SK-N-SH (cell line): ENCODE data around the gene NAALADL2. TPM values are rescaled to one million over a fixed set of nuclear protein-coding genes. Genes with fewer than 3 reads are reported as not detected.

Experiments used
- CTCF ChIA-PET: fragments of 300-600, 350-600 bp; formaldehyde crosslinking; extraction: SDS; loops from one replicate; lab custom pipeline; 2021; lab: Yijun Ruan, JAX
- POLR2A ChIA-PET: fragments of 350-600 bp; sonication (Branson Sonifier 250); formaldehyde crosslinking; extraction: SDS; loops from one replicate; lab custom pipeline; 2020; ENCODE audit warnings: antibody characterized with exemption, inconsistent platforms; lab: Yijun Ruan, JAX
- DNase-seq: peaks from one replicate; pipeline ENCODE4 v3.0.0; 2012
- H2AFZ ChIP-seq: fragments of 200-600 bp; sonication (generic); 2 replicates; pipeline ENCODE4 v1.8.1; 2016; ENCODE audit warnings: antibody characterized with exemption, mild to moderate bottlenecking, low read depth
- H3F3A ChIP-seq: fragments of 200-600 bp; sonication (generic); replicated peaks from 2 replicates; pipeline ENCODE3; 2016; ENCODE audit warnings: antibody characterized with exemption, mild to moderate bottlenecking; ENCODE audit not compliant: insufficient read depth
- H3K27ac ChIP-seq, 2 experiments: fragments of 200-500 bp in 1 of 2; fragments of 200-600 bp in 1 of 2; sonication (Bioruptor generic) in 1 of 2; sonication (generic), shearing (Covaris generic) in 1 of 2; 2 replicates each; pipeline versions ENCODE4 v1.5.1 to v1.6.1; 2014 to 2016; ENCODE audit warnings: low read depth in 2 of 2, inconsistent platforms in 1 of 2, low read length in 1 of 2, mild to moderate bottlenecking in 1 of 2, mixed read lengths in 1 of 2
- H3K27me3 ChIP-seq: fragments of 200-600 bp; sonication (generic), shearing (Covaris generic); 2 replicates; pipeline ENCODE4 v1.6.1; 2016; ENCODE audit warnings: mixed run types; ENCODE audit not compliant: insufficient read depth
- H3K36me3 ChIP-seq, 2 experiments: fragments of 200-500 bp in 1 of 2; fragments of 200-600 bp in 1 of 2; sonication (Bioruptor generic) in 1 of 2; sonication (generic) in 1 of 2; replicated peaks in 1 of 2; 2 replicates each; pipeline versions ENCODE3 to v1.5.1; 2014 to 2016; ENCODE audit warnings: low read length in 1 of 2, mild to moderate bottlenecking in 1 of 2; ENCODE audit not compliant: insufficient read depth in 2 of 2, control insufficient read depth in 1 of 2
- H3K4me1 ChIP-seq, 2 experiments: fragments of 200-500 bp in 1 of 2; fragments of 200-600 bp in 1 of 2; sonication (Bioruptor generic) in 1 of 2; sonication (generic), shearing (Covaris generic) in 1 of 2; 2 replicates each; pipeline versions ENCODE4 v1.5.1 to v1.6.1; 2014 to 2016; ENCODE audit warnings: low read depth in 1 of 2, low read length in 1 of 2, mixed run types in 1 of 2; ENCODE audit not compliant: insufficient read depth in 2 of 2, control insufficient read depth in 1 of 2
- H3K4me2 ChIP-seq: fragments of 200-600 bp; sonication (generic), shearing (Covaris generic); 2 replicates; pipeline ENCODE4 v1.6.1; 2017; ENCODE audit warnings: mixed run types
- H3K4me3 ChIP-seq, 2 experiments: fragments of 200-500 bp in 1 of 2; fragments of 200-600 bp in 1 of 2; sonication (Bioruptor generic) in 1 of 2; sonication (generic), shearing (Covaris generic) in 1 of 2; 2 replicates each; pipeline versions ENCODE4 v1.5.1 to v1.8.1; 2014 to 2016; ENCODE audit warnings: low read depth in 2 of 2, inconsistent platforms in 1 of 2, low read length in 1 of 2, mild to moderate bottlenecking in 1 of 2, mixed read lengths in 1 of 2, moderate library complexity in 1 of 2
- H3K79me2 ChIP-seq: fragments of 200-600 bp; sonication (generic); 2 replicates; pipeline ENCODE4 v1.8.1; 2017; ENCODE audit warnings: mild to moderate bottlenecking; ENCODE audit not compliant: insufficient read depth
- H3K9ac ChIP-seq: fragments of 200-600 bp; sonication (generic); 2 replicates; pipeline ENCODE4 v1.6.1; 2017; ENCODE audit warnings: mixed run types
- H3K9me2 ChIP-seq: fragments of 200-600 bp; sonication (generic); 2 replicates; pipeline ENCODE4 v1.6.1; 2017; ENCODE audit warnings: mixed run types
- H3K9me3 ChIP-seq: fragments of 200-600 bp; sonication (generic); 2 replicates; pipeline ENCODE4 v1.6.1; 2017; ENCODE audit warnings: mixed run types, mild to moderate bottlenecking, moderate library complexity
- H4K20me1 ChIP-seq: fragments of 200-600 bp; sonication (generic); 2 replicates; pipeline ENCODE4 v1.6.1; 2017; ENCODE audit warnings: mild to moderate bottlenecking, mixed run types; ENCODE audit not compliant: insufficient read depth
- CTCF ChIP-seq: fragments of 200-600 bp; sonication (generic); IDR thresholded peaks from 2 replicates; pipeline ENCODE4 v1.6.1; 2017; ENCODE audit warnings: antibody characterized with exemption, mild to moderate bottlenecking, moderate library complexity
- ELF1 ChIP-seq: IDR thresholded peaks from 2 replicates; pipeline ENCODE4 v1.4.0; 2012
- EP300 ChIP-seq, 2 experiments: IDR thresholded peaks; 2 replicates each; pipeline versions ENCODE4 v1.4.0 to v1.6.1; 2012; ENCODE audit warnings: borderline replicate concordance in 1 of 2, low read depth in 1 of 2, low read length in 1 of 2
- EZH2phosphoT487 ChIP-seq: fragments of 200-600 bp; sonication (generic); IDR thresholded peaks from 2 replicates; pipeline ENCODE4 v1.6.1; 2017; ENCODE audit warnings: low read depth, mixed run types, mild to moderate bottlenecking, antibody characterized with exemption, moderate library complexity, borderline replicate concordance
- FOSL2 ChIP-seq: IDR thresholded peaks from 2 replicates; pipeline ENCODE4 v1.4.0; 2012; ENCODE audit warnings: low read depth, mild to moderate bottlenecking, moderate library complexity, borderline replicate concordance
- GABPA ChIP-seq: IDR thresholded peaks from 2 replicates; pipeline ENCODE4 v1.4.0; 2012; ENCODE audit warnings: low read depth, mild to moderate bottlenecking
- GATA2 ChIP-seq: sonication (generic); formaldehyde crosslinking; IDR thresholded peaks from 2 replicates; pipeline ENCODE4 v1.5.0; 2020; ENCODE audit warnings: mild to moderate bottlenecking, missing genetic modification reagents
- MEF2A ChIP-seq: IDR thresholded peaks from 2 replicates; pipeline ENCODE4 v1.4.0; 2012; ENCODE audit warnings: low read depth, borderline replicate concordance
- MXI1 ChIP-seq: IDR thresholded peaks from 2 replicates; pipeline ENCODE4 v1.6.1; 2012; ENCODE audit warnings: mild to moderate bottlenecking, low read depth, low read length, improper control_type of control experiment
- NRF1 ChIP-seq: IDR thresholded peaks from 2 replicates; pipeline ENCODE4 v1.6.1; 2012; ENCODE audit warnings: low read depth, mild to moderate bottlenecking, low read length
- RCOR1 ChIP-seq: fragments of 150-350 bp; IDR thresholded peaks from 2 replicates; pipeline ENCODE4 v1.6.1; 2017; ENCODE audit warnings: antibody characterized with exemption, low read length
- REST ChIP-seq: IDR thresholded peaks from 2 replicates; pipeline ENCODE4 v1.6.1; 2012; ENCODE audit warnings: mild to moderate bottlenecking, low read depth, low read length, moderate library complexity
- RFX5 ChIP-seq: IDR thresholded peaks from 2 replicates; pipeline ENCODE4 v1.6.1; 2012; ENCODE audit warnings: mild to moderate bottlenecking, improper control_type of control experiment, low read length
- RXRA ChIP-seq: IDR thresholded peaks from 2 replicates; pipeline ENCODE4 v1.4.0; 2012; ENCODE audit warnings: low read depth, mild to moderate bottlenecking, borderline replicate concordance
- SMC3 ChIP-seq: IDR thresholded peaks from 2 replicates; pipeline ENCODE4 v1.6.1; 2012; ENCODE audit warnings: low read depth, low read length, improper control_type of control experiment
- TAF1 ChIP-seq: IDR thresholded peaks from 2 replicates; pipeline ENCODE4 v1.6.1; 2012; ENCODE audit warnings: low read depth, mild to moderate bottlenecking, low read length, moderate library complexity, borderline replicate concordance
- TCF12 ChIP-seq: IDR thresholded peaks from 2 replicates; pipeline ENCODE4 v1.4.0; 2012
- USF1 ChIP-seq: IDR thresholded peaks from 2 replicates; pipeline ENCODE4 v1.4.0; 2012; ENCODE audit warnings: low read depth, borderline replicate concordance
- ZBTB33 ChIP-seq: IDR thresholded peaks from 2 replicates; pipeline ENCODE4 v1.4.0; 2012; ENCODE audit warnings: low read depth, borderline replicate concordance
- WGBS: methylation state at CpG from one replicate; pipeline ENCODE4 v1.1.6; 2017; ENCODE audit warnings: low lambda C conversion rate; 5-methylcytosine and 5-hydroxymethylcytosine counted together
- polyA plus RNA-seq, 3 experiments: library from polyadenylated mRNA; depleted of rRNA; stranded (reverse); fragments of >200 nt; gene quantifications; 2 replicates each; pipeline ENCODE4 v1.2.3, GENCODE V29; 2012

The NAALADL2 gene
- polyA plus RNA-seq, 1 of the 3 experiments (the other 2 are of a cell fraction), result 1.2 TPM

GRCh38 chr3:175018946-175019727, 160.0 kb downstream of the NAALADL2 start:
- Histone ChIP-seq H3K36me3 (no peaks in the 10 kb centered on the region), H4K20me1 (no peaks in the 10 kb centered on the region), H3K79me2 (no peaks in the 10 kb centered on the region), H3K9me3 (no peaks in the 10 kb centered on the region), H3K4me1 (no peaks in the 10 kb centered on the region; a peak in 1 of 4 replicates), H3K9me2 (no peaks in the 10 kb centered on the region), H2AFZ (no peak overlapping the region), H3K4me3 (no peak overlapping the region), H3K4me2 (no peak overlapping the region), H3K9ac (no peak overlapping the region), H3K27ac (no peak overlapping the region), H3F3A (no peaks in the 10 kb centered on the region), H3K27me3 (no peaks in the 10 kb centered on the region)
- 63% methylated on average over 5 of the region's 5 CpGs for WGBS
- POLR2A ChIA-PET, result no interaction called here
- DNase-seq, result no peak
- TF ChIP-seq EZH2phosphoT487 (no peak), NRF1 (no peak), EP300 (IDR thresholded peaks at IDR 0.05; ENCODE audit: borderline replicate concordance in 1 of 2, low read depth in 1 of 2, low read length in 1 of 2) (no peak), SMC3 (no peak), ELF1 (no peak), REST (no peak), CTCF (no peak), ZBTB33 (no peak), MEF2A (no peak), RCOR1 (no peak), GATA2 (no peak), TAF1 (no peak), USF1 (no peak), RXRA (no peak), MXI1 (no peak), FOSL2 (no peak), RFX5 (no peak), TCF12 (no peak), GABPA (no peak)
- CTCF ChIA-PET, result no interaction called here
